H1 (cell line): ENCODE measurements around the gene ESYT2.

Source experiments
- CEBPB ChIP-seq: IDR thresholded peaks from 2 replicates; pipeline ENCODE4 v1.6.1; 2012; ENCODE audit warnings: low read depth, low read length
- TF ChIP-seq, protein P1 (sequence below): IDR thresholded peaks from 2 replicates; pipeline ENCODE4 v1.6.1; 2011; ENCODE audit warnings: low read depth, mild to moderate bottlenecking, low read length; ENCODE audit not compliant: insufficient read depth

DNA sequence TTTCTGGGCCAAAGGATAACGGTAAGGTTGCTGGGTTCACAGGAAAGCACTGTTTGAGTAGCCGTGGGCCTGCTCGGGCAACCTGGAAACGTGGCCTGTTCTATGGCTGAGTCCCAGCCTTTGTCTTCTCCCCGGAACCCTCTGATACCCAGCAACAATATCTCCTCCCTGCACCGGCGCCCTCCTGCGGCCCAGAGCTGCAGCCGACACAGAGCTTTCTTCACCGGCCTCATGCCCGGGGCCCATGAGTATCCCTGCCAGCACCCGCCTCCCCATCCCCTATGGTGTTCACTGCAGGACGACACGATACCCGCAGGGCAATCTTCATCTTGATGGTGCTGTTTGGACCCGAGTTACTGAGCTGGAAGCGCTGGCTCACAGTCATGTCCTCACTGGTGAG is 86.1 kb downstream of the ESYT2 start:
- no peak for TF ChIP-seq CEBPB
- TF ChIP-seq, protein P1, sequence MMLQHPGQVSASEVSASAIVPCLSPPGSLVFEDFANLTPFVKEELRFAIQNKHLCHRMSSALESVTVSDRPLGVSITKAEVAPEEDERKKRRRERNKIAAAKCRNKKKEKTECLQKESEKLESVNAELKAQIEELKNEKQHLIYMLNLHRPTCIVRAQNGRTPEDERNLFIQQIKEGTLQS: no peak
